ENCODE measurements around the gene SERGEF. TPM values are rescaled to one million over a fixed set of nuclear protein-coding genes. Genes with fewer than 3 reads are reported as not detected.

Gene SERGEF
- total and polyA plus RNA-seq, 2 of the 13 experiments (the other 11 are each of a cell fraction or from before 2014, with no cell fraction given), result 54.5 to 114 TPM

DNA sequence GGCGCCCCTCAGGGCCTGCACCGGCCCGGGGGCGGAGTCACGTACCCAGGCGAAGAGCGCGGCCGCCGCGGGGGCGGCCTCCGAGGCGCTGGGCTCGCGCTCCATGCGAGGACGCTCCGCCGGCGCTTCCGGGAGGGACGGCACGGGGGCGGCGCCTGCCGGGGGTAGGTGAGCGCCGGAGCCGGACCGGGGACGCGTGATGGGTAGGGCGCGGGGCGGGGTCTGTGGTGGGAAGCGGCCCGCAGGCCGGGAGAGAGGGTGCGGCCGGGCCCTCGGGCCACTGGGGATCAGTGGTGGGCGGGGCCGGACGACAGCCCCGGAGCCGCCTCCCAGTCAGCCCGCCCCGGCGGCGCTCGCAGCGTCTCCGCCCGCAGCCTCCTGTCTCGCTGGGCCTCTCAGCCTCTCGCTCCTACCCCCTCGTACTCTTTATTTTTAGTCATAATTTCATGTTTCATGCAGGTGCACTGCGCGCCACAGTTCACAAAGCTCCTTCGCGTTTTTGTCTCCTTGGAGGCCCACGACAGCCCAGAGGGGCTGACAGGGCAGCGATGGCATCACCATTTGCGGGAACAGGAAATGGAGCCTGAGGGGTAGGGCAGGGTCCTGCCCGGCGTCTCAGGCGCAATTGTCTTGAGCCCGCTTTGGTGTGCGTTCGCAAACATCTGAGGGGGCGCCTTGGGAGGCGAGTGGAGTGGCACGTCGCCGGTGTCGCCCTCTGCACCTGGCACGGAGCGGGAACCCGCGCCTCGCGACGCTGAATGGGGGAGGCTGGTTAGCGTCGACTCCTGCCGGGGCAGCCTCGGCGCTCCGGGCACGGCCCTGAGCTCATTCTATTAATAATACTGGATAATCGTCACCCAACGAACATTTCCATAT, at the start of gene SERGEF (continued):
- TF ChIP-seq HIVEP1 (CRISPR knock-in tag; IDR thresholded peaks at IDR 0.05) (peak; percentile 78; the same call in 1 of the 2 replicates), FOXA3 (CRISPR knock-in tag; IDR thresholded peaks at IDR 0.05) (0 out of 2 replicates have a peak, but pooled peaks have one; percentile 6)

DNA sequence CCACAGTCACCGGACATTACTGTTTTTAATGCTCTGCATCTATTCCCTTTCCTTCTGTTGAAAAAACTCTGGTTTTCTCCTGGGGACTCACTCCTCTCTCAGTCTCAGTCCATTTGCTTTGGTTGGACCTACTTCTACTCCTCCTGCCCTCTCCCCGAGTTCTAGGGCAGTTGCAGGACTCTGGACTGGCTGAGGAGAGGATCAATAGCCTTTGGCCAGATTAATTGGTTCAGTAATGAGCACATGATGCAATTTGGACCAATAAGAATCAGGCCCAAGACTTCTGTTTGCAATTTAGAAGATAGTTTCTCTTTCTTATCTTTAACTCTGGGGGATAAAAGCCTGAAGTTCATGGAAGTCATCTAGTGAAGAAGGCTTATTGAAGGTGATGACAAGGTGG, 48.5 kb upstream of the SERGEF start:
- FAIRE-seq (no peak), ATAC-seq (no peak), DNase-seq (ENCODE audit: low spot score) (no peak)
- no peak overlapping the region for H3K9ac ChIP-seq (ENCODE audit: insufficient read depth, low read depth, low read length)
- WGBS (ENCODE audit: low lambda C conversion rate), result 82% methylated on average over 2 of the region's 2 CpGs
- TF ChIP-seq CREM (IDR thresholded peaks at IDR 0.05) (no peak), CREM (CRISPR knock-in tag; IDR thresholded peaks at IDR 0.05) (no peak), TEAD3 (CRISPR knock-in tag; optimal IDR thresholded peaks at IDR 0.05; ENCODE audit: borderline replicate concordance) (no peak), ATF1 (CRISPR knock-in tag; IDR thresholded peaks at IDR 0.05) (no peak), ZNF562 (CRISPR knock-in tag; IDR thresholded peaks at IDR 0.05; ENCODE audit: borderline replicate concordance) (no peak)
- TF ChIP-seq, protein P1, sequence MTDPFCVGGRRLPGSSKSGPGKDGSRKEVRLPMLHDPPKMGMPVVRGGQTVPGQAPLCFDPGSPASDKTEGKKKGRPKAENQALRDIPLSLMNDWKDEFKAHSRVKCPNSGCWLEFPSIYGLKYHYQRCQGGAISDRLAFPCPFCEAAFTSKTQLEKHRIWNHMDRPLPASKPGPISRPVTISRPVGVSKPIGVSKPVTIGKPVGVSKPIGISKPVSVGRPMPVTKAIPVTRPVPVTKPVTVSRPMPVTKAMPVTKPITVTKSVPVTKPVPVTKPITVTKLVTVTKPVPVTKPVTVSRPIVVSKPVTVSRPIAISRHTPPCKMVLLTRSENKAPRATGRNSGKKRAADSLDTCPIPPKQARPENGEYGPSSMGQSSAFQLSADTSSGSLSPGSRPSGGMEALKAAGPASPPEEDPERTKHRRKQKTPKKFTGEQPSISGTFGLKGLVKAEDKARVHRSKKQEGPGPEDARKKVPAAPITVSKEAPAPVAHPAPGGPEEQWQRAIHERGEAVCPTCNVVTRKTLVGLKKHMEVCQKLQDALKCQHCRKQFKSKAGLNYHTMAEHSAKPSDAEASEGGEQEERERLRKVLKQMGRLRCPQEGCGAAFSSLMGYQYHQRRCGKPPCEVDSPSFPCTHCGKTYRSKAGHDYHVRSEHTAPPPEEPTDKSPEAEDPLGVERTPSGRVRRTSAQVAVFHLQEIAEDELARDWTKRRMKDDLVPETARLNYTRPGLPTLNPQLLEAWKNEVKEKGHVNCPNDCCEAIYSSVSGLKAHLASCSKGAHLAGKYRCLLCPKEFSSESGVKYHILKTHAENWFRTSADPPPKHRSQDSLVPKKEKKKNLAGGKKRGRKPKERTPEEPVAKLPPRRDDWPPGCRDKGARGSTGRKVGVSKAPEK (CRISPR knock-in tag; IDR thresholded peaks at IDR 0.05; ENCODE audit: borderline replicate concordance), result no peak
- ChIA-PET POLR2A (no interaction called here), CTCF (ENCODE audit: low intra/inter-chr PET ratio, low total read pairs) (no interaction called here)
- no peaks in the 10 kb centered on the region for H3K9me3 ChIP-seq (ENCODE audit: low read length)
- peaks cover 10% of the 10 kb centered on the region for H3K4me1 ChIP-seq (ENCODE audit: insufficient read depth, low read length)
- H3K36me3 ChIP-seq (replicated peaks in 1 of 2; ENCODE audit: control insufficient read depth in 1 of 2, insufficient read depth in 2 of 2, low read length in 2 of 2), result no peaks in the 10 kb centered on the region
- H3K27ac ChIP-seq (ENCODE audit: extremely low read length, insufficient read depth, low read length), result no peak overlapping the region
- in situ Hi-C loops (cut with HindIII; ENCODE audit: extremely low pct_ligation_motif_present, low pct_unique_long_range_greater_than_20kb) (no loop called here), intact Hi-C loops (cut with micrococcal nuclease; ENCODE audit: unreplicated experiment) (no loop called here)
- no TSS peak for BruUV-seq (replicated peaks)
- H3K4me3 ChIP-seq (replicated peaks in 1 of 3; ENCODE audit: insufficient read depth in 1 of 3, low read depth in 2 of 3, low read length in 3 of 3), result no peak overlapping the region
- no peaks in the 10 kb centered on the region for H3K27me3 ChIP-seq (ENCODE audit: control insufficient read depth in 1 of 2, insufficient read depth in 2 of 2, low read length in 2 of 2)
- H3K79me2 ChIP-seq (ENCODE audit: insufficient read depth, low read length), result no peaks in the 10 kb centered on the region
- no peaks in the 10 kb centered on the region for H4K20me1 ChIP-seq (ENCODE audit: insufficient read depth, low read length)
- no peak overlapping the region for H3K4me2 ChIP-seq (ENCODE audit: low read depth, low read length)
- no peak overlapping the region for H2AFZ ChIP-seq (ENCODE audit: low read length)
